GM10248 (cell line): ENCODE results near the gene CD200R1L.
A peak's percentile ranks its signal among the peaks of the same experiment; 100 is the strongest.

Experiments used
- CTCF ChIA-PET: fragments of 300-600 bp; sonication (Branson Sonifier 250); formaldehyde crosslinking; extraction: SDS; loops from one replicate; lab custom pipeline; 2021; ENCODE audit warnings: antibody characterized with exemption; lab: Yijun Ruan, JAX
- POLR2A ChIA-PET: fragments of 350-650 bp; sonication (Branson Sonifier 250); formaldehyde crosslinking; extraction: SDS; loops from one replicate; lab custom pipeline; 2020; ENCODE audit warnings: antibody characterized with exemption; lab: Yijun Ruan, JAX
- DNase-seq: peaks from one replicate; pipeline ENCODE4 v3.0.0; 2012; ENCODE audit errors: extremely low spot score
- TF ChIP-seq, protein P1 (sequence below): IDR thresholded peaks from 2 replicates; pipeline ENCODE4 v1.5.1; 2012; ENCODE audit warnings: mild to moderate bottlenecking, low read depth; ENCODE audit errors: extremely low read depth, missing control alignments, control extremely low read depth

The CD200R1L gene

DNA sequence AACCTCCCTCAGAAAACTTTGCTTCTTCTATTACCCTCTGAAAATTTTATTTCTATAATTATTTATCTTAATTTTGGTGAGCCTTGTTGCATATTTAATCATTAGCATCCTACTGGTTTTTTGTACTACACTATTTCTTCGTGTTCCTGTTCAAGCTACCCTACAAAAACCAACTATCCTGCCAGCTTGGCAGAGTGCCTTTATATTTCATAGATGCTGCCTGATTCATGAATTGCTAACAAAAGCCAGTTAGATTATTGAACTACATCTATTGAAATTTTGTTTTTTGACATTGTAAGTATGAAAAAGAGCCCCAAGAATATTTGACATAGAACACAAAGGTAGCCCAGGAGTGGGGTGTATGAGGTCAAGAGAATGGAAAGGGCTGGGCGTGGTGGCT lies 78.9 kb downstream of the CD200R1L start:
- ChIA-PET CTCF (interaction anchor here (0.8 to 1.3 kb wide), 3 partner anchors 13 to 33 kb away, joined by 3 read pairs; no protein-coding TSS in a partner anchor), POLR2A (no interaction called here)
- no peak for DNase-seq
- TF ChIP-seq, protein P1, sequence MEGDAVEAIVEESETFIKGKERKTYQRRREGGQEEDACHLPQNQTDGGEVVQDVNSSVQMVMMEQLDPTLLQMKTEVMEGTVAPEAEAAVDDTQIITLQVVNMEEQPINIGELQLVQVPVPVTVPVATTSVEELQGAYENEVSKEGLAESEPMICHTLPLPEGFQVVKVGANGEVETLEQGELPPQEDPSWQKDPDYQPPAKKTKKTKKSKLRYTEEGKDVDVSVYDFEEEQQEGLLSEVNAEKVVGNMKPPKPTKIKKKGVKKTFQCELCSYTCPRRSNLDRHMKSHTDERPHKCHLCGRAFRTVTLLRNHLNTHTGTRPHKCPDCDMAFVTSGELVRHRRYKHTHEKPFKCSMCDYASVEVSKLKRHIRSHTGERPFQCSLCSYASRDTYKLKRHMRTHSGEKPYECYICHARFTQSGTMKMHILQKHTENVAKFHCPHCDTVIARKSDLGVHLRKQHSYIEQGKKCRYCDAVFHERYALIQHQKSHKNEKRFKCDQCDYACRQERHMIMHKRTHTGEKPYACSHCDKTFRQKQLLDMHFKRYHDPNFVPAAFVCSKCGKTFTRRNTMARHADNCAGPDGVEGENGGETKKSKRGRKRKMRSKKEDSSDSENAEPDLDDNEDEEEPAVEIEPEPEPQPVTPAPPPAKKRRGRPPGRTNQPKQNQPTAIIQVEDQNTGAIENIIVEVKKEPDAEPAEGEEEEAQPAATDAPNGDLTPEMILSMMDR: no peak

DNA sequence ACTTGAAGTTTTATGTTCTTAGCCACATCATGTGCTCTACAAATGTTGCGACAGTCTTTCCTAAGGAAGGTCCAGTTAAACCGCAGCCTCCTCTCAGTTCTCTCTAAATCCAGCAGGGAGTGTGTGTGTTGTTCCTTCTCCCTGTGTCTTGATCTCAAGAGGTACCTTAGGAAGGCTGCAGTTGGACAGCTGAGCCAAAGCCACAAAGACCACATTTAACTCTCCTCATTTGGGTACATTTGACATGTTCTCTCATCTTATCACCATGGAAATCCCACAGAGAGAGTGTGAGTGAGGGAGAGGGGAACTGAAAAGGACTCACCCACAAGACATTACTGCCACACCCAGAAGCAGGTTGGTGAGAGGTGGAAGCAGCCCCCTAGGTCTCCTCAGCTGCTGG lies 79.5 kb downstream of the CD200R1L start:
- peak; percentile 37 for DNase-seq
- ChIA-PET POLR2A (no interaction called here), CTCF (interaction anchor here (0.8 to 1.3 kb wide), 3 partner anchors 14 to 33 kb away, joined by 3 read pairs; no protein-coding TSS in a partner anchor)
- TF ChIP-seq, protein P1: no peak
